GM12875 (cell line): ENCODE data around the gene EDARADD.

Source experiments
- H3K4me3 ChIP-seq: one replicate; pipeline ENCODE4 v1.5.1; 2011; ENCODE audit warnings: low read depth, low read length, control low read depth
- CTCF ChIP-seq: IDR thresholded peaks from 2 replicates; pipeline ENCODE4 v1.5.1; 2011; ENCODE audit warnings: low read depth, mild to moderate bottlenecking, control low read depth, inconsistent platforms, low read length, moderate library complexity, borderline replicate concordance; ENCODE audit not compliant: insufficient read depth

The EDARADD gene

DNA sequence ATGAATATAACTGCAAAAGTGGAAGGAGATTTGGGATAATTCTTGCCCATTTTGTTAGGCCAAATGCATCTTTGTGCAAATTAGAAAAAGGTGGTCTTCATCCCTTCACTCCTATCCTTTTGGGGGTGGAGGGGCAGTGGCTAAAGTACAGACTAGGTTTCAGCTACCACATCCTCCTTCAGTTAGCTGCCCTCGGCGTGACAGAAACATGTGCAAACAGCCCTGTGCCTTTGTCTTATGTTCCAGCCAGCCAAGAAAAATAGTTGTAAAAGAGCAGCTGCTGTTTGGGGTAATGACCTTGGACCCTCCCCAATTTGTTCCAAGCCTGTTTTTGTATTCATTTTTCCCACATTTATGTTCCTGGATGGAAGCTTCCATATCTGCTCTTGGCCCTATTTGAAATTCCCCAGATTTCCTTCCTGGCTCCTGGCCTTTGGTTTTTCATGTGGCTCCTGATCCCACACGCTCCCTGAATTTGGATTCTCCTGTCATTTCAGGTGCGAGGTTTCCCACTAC is 121.4 kb downstream of the EDARADD start:
- TF ChIP-seq CTCF = no peak
- no peak overlapping the region for H3K4me3 ChIP-seq

GRCh38 chr1:236516929-236517704 is 123.0 kb downstream of the EDARADD start:
- no peak overlapping the region for H3K4me3 ChIP-seq
- no peak for TF ChIP-seq CTCF

GRCh38 chr1:236518322-236518721 is 124.2 kb downstream of the EDARADD start:
- TF ChIP-seq CTCF = no peak
- H3K4me3 ChIP-seq = no peak overlapping the region

- TF ChIP-seq CTCF = no peak
- H3K4me3 ChIP-seq = no peak overlapping the region
These were observed 126.4 kb downstream of the EDARADD start for GRCh38 chr1:236520445-236521005.

- H3K4me3 ChIP-seq = peak overlapping the region; percentile 78
- TF ChIP-seq CTCF = no peak
These were observed 129.0 kb downstream of the EDARADD start for GRCh38 chr1:236522937-236523703.

DNA sequence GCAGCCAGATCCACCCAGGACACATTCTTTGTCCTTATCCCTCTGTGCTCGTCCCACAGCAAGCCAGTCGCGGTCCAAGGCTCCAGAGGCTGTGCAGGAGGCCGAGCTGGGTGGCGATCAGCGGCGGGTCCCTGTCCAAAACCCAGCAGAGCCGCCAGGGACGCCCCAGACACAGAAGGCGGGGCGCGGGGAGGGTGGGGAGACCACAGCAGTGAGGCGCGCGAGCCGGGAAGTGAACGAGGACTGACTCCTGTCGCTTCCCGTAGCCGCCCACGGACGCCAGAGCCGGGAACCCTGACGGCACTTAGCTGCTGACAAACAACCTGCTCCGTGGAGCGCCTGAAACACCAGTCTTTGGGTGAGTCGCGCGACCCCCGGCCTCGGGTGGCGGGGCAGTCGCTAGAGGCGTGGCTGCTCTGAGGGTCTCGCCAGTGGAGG is 129.6 kb downstream of the EDARADD start, which contains the start of gene LGALS8:
Gene LGALS8, plus strand, starts transcription at position 279 of the 438 bp plus-strand sequence. CDS start 2,089 bp downstream, outside the sequence.
- peak within 1 kb of the TSS; percentile 78 for H3K4me3 ChIP-seq
- no peak for TF ChIP-seq CTCF
